22Rv1 (cell line): ENCODE measurements around the gene ATP1A4.
A peak's percentile ranks its signal among the peaks of the same experiment; 100 is the strongest.
"Not testable (repeated sequence)": the region's sequence is repeated elsewhere in the genome, so short reads cannot be mapped to it uniquely, and the experiment has no call there.

ENCODE experiments used
- H3K27ac ChIP-seq: fragments of 450-650 bp; 2 replicates; pipeline ENCODE4 v1.5.1; 2017
- ZFX ChIP-seq: fragments of 450-650 bp; IDR thresholded peaks from 2 replicates; pipeline ENCODE4 v1.6.1; 2017; ENCODE audit warnings: antibody characterized with exemption, borderline replicate concordance
- TF ChIP-seq, protein P1 (sequence below): fragments of 450-650 bp; IDR thresholded peaks from 2 replicates; pipeline ENCODE4 v1.5.1; 2017; ENCODE audit warnings: mild to moderate bottlenecking

ATP1A4 gene

DNA sequence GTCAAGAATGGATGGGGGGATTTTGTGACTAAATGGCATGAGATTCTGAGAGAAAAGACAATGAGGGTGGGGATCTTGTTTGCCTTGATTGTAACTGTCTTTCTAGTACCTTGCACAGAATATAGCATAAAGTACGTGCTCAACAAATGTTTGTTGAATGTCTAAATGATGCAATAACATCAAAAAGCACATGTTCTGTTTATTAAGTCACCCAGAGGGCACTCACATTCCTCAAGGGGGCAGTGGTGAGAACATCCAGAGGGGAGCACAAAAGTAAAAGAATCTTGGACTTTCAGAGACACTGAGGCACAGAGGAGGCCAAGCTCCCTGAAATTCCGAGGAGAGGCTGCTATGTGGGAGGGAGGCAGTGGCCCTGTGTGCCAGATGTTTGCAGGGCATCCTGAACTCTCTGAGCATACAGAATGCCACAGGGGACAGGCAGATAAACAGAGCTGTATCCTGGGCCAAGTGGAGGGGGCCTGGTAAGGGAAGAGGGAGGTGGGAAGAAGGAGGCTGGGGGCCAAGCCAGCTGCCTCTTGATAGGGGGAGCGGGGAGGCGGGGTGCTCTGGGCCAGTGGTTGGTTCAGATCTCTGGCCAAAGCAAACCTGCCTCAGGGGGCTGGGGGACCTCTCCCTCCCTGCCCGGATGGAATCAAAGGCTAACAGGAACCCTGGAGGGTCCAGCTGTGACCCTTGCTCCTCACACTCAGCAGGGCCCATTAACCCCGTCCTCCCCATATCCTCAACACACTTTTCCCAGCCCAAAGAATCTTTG, 42.3 kb upstream of the ATP1A4 start:
- H3K27ac ChIP-seq = no peak overlapping the region
- TF ChIP-seq ZFX = no peak
- TF ChIP-seq, protein P1, sequence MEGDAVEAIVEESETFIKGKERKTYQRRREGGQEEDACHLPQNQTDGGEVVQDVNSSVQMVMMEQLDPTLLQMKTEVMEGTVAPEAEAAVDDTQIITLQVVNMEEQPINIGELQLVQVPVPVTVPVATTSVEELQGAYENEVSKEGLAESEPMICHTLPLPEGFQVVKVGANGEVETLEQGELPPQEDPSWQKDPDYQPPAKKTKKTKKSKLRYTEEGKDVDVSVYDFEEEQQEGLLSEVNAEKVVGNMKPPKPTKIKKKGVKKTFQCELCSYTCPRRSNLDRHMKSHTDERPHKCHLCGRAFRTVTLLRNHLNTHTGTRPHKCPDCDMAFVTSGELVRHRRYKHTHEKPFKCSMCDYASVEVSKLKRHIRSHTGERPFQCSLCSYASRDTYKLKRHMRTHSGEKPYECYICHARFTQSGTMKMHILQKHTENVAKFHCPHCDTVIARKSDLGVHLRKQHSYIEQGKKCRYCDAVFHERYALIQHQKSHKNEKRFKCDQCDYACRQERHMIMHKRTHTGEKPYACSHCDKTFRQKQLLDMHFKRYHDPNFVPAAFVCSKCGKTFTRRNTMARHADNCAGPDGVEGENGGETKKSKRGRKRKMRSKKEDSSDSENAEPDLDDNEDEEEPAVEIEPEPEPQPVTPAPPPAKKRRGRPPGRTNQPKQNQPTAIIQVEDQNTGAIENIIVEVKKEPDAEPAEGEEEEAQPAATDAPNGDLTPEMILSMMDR = peak; percentile 82

GRCh38 chr1:160109686-160110085, 41.7 kb upstream of the ATP1A4 start:
- TF ChIP-seq, protein P1 = no peak
- TF ChIP-seq ZFX = no peak
- H3K27ac ChIP-seq = no peak overlapping the region

- not testable (repeated sequence) for H3K27ac ChIP-seq
Observed at GRCh38 chr1:160111462-160111861, 39.9 kb upstream of the ATP1A4 start.

GRCh38 chr1:160112357-160112756, 39.0 kb upstream of the ATP1A4 start:
- TF ChIP-seq, protein P1 = no peak
- TF ChIP-seq ZFX = no peak
- H3K27ac ChIP-seq = no peak overlapping the region

DNA sequence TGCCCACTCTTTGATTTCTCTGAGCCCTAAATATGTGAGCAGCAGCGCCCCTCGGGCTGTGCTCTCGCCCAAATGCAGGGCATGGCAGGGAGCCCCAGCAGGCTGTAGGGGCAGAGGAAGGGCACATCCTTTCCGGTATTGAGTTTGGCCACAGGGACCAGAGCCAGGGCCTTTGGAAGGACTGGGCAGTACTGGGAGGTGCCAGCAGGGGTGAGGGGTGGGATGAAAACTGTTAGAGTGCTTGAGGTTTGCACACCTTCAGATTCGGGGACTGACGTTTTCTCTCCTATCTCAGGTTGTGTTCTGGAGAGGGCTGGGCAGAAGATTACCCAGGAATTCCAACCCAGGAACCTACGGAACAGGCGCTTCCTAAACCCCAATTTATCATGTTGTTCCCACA, 38.0 kb upstream of the ATP1A4 start:
- H3K27ac ChIP-seq = no peak overlapping the region
- no peak for TF ChIP-seq ZFX
- TF ChIP-seq, protein P1 = no peak

DNA sequence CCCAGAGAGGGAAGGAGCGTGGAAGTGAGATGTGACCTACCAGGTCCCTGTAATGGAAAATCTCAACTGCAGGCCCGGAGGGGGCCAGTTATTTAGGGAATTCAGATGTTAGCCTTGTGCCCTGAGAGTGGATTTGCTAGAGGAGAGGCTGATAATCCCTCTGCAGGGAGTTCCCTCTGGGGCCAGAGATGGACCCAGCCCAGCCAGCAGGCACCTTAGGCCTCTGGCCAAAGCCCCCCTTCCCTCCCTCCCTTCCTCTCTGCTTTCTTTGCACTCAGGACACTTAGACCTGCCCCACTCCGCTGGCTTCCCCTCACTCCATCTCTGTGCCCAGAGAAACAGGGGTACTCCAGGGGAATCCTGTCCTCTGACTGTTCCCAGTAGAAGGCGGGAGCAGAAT, 37.3 kb upstream of the ATP1A4 start:
- TF ChIP-seq ZFX = no peak
- TF ChIP-seq, protein P1 = no peak
- H3K27ac ChIP-seq = no peak overlapping the region

GRCh38 chr1:160115545-160116282, 35.7 kb upstream of the ATP1A4 start, which contains the start of gene ATP1A2:
TSS of gene ATP1A2 (plus strand) at chr1:160115759. CDS start at chr1:160115862, 103 bp downstream.
- no peak within 1 kb of the TSS for H3K27ac ChIP-seq
- TF ChIP-seq, protein P1 = no peak
- no peak for TF ChIP-seq ZFX
